ENCODE measurements around the gene WDR27.
A peak's percentile ranks its signal among the peaks of the same experiment; 100 is the strongest.
"Not testable (repeated sequence)": the region's sequence is repeated elsewhere in the genome, so short reads cannot be mapped to it uniquely, and the experiment has no call there.

WDR27 gene

DNA sequence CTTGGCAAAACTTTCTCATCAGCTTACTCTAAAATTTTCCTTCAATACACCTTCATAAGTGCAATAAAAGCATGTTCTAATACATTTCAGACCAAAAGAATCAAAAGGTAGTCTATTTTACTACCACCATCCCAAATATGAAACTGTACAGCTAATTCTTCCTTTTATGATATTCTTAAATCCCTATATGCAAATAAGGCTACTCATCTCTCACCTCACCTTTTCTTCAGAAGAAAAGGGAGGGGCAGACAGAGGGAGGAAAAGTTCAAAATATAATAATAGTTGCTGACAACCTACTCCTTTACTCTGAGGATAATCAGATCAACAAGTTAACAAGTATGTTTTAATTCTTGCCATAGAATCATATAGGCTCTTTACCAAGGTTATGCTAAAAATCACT is 7.5 kb upstream of the WDR27 start:
- no peak for DNase-seq

- no peak for DNase-seq
These were observed 5.9 kb upstream of the WDR27 start for GRCh38 chr6:169707772-169708171.

GRCh38 chr6:169702840-169703246 is 1.0 kb upstream of the WDR27 start:
- no peak for DNase-seq

GRCh38 chr6:169701311-169701953 is 397 bp downstream of the WDR27 start:
- peak; percentile 53 for DNase-seq

GRCh38 chr6:169700296-169700695 is 1.5 kb downstream of the WDR27 start:
- DNase-seq, result no peak

GRCh38 chr6:169697115-169697514 is 4.7 kb downstream of the WDR27 start:
- DNase-seq, result not testable (repeated sequence)

- DNase-seq, result no peak
These were observed 6.7 kb downstream of the WDR27 start for GRCh38 chr6:169695131-169695530.

GRCh38 chr6:169692516-169692915 is 9.3 kb downstream of the WDR27 start:
- DNase-seq, result no peak

DNA sequence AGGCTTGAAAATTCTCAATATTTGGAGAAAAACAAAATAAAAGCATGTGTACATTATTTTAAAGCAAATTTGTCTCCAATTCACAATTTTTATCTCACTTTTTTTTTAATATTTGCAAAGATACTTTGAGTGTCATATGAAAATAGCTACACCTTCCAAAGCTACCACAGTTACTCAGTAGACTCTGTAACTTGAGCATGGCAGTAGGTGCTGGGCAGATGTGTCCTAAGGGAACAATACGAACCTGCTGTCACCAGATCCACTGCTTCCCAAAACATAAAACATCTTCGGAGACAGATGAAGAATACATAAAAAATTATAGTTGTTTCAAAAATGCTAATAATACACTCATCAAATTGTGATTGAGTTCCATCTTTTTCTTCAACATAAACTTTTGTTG is 10.6 kb downstream of the WDR27 start:
- DNase-seq, result no peak

DNA sequence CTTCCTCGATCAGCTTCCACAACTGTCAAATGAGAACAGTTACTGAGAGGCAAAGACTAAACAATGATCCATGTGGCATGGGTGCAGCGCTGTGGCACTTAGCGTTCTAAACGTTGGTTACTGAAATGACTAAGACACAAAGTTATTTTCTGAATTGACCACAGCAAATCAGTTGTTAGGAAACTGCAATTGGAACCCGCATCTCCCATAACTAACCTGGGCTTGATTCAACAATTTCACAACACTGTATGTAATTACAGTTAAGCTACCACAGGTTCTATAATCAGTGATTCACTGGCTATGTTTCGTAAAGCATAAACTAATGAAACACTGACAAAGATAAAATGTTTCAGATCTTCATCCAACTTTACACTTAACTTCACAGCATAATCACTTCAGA is 12.5 kb downstream of the WDR27 start:
- no peak for DNase-seq

DNA sequence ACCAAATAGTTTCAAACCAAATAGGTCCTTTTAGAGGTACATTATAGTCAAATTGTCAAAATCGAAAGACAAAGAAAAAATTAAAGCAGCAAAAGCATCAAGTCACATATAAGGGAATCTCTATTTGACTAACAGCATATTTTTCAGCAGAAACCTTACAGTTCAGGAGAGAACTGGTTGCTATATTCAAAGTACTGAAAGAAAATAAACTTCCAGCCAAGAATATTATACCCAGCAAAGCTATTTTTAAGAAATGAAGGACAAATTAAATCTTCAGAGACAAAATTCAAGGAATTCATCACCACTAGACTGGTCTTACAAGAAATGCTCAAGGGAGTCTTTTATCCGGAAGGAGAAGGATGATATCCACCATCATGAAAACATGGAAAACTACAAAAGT is 16.0 kb downstream of the WDR27 start:
- no peak for DNase-seq

DNA sequence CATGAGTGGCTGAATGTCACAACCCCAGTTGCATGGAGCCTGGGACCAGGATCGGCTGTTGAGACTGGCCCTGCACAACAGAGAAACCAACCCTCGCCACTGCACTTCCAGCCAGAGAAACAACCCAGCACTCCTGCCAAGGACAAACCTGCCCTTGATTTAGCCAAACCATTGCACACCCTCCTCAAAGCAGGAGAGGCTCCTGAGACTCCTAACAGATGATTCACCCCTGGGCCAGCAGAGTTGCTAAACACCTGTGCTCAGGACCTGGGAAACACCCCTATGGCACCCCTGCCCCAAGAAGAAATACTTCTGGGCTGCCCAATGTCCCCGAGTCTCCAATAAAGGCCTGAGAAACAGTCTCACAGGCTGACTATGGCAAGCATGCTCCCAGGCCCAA is 17.8 kb downstream of the WDR27 start:
- DNase-seq, result no peak

DNA sequence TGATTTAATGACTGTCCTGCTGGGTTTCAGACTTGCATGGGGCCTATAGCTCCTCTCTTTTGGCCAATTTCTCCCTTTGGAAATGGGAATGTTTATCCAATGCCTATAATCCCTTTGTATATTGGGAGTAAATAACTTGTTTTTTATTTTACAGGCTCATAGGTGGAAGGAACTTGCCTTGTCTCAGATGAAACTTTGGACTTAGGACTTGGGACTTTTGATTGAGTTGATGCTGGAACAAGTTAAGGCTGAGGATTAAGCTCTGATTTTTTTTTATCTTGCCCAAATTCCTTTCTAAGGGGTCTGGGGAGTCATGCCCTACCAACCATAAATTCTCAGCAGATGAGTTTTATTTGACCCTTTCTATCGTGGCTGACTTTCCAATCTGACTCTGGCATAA is 23.5 kb downstream of the WDR27 start:
- DNase-seq, result no peak

GRCh38 chr6:169677096-169677495 is 24.7 kb downstream of the WDR27 start:
- no peak for DNase-seq

DNA sequence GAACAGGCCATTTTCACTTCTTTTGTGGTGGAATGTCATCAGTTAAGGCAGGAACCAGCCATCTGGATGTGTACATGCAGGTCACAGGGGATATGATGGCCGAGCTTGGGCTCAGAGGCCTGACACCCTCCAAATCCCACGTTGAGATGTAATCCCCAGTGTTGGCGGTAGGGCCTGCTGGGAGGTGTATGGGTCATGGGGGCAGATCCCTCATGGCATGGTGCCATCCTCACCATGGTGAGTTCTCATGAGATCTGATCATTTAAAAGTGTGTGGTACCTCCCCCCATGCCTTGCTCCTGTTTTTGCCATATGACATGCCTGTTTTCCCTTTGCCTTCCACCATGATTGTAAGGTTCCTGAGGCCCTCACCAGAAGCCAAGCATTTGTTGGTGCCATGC is 26.8 kb downstream of the WDR27 start:
- DNase-seq, result no peak

DNA sequence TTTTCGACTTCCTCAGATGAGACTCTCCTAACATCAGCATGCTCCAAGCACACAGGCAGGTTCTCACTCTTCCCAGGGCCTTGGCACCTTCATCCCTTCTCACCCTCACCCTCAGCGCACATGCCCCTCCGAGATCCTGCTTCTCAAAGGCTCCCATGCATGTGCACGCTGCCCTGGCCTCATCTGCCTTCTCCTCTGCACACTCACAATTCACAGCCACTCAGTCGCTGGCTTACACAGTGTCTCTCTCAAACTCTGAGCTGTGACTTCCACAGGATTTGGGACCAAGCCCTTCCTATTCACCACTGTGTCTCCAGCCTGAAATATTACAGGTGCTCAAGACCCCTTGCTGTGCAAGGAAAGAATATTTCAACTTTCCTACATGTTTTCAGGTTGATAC is 30.3 kb downstream of the WDR27 start:
- no peak for DNase-seq

DNA sequence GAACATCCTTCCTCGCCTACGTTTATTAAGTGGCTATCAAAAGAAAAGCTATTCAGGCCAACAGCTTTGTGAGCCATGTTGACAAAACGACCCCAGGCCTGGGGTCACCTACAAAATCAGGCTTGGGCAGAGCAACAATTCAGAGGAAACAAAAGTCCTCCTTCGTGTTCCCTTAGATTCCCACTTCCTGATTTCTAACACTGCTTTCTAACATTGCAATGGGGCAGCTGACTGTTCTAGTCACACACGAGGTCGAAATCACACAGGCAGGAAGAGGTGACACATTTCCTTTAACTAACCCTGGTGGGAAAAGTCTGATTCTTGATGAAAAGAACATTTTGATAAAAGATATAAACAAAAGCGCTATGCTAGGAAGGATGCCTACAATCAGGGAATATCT is 31.9 kb downstream of the WDR27 start:
- DNase-seq, result no peak

DNA sequence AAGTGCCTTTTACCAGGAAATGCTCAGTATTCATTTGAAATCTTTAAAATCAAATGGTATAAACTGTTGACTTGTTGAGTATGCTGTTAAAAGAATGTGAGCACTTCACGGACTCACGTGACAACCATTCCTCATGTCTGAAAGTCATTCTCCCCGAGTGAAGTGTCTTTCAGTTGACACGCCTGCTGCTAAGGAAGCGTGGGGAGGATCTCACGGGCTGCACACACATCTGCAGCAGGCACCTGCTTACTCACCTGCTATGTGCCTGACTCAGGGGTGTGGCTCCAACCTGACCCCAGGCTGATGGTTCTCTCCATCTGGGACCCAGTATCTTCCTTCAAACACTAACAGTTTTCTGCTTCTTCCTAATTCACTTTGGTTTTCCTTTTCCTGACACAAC is 32.7 kb downstream of the WDR27 start:
- no peak for DNase-seq

DNA sequence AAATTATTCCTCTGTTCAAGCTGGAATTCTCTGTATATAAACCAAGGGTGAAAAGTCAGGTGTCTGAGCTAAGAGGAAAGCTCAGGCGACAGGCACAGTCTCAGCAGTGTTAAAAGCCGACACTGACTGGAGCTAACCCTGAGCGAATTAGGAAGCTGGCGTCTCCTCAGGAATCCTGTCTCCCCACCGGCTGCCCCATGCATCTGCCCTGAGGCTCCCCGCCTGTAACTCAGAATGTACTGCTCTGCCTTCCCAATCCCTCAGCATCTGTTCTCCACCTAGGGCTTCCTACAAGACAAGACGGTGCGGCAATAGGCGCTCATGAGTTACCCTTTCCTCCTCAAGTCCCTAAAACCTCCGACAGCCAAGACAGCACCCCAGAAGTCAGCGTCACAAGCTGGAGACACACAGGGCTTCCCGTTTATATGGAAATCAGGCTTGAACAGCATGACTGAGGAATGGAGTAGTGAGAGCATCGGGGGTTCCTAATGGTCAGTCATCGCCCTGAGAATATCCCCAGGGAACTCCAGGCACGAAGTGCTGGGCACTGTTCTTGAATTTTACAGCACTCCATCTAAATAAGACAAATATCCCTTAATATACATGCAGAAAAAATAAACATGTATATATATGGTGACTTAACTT is 33.5 kb downstream of the WDR27 start:
- no peak for DNase-seq

DNA sequence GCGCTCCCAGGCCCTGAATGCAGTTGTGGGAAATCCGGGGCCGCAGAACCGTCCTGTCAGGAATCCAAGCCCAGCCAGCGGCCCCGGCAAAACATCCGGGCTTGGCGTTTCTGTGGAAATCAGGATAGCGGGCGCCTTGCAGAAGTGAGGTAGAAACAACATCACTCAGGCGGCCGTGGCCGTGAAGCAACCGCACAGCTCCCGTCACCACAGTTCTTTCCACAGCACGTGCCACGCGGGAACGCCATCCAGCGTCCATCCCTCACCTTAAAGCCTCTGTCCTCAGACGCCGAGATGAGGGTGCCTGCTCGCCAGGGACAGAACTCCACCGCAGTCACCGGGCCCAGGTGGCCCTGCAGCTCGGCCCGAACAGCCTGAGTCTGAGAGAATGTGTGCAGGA is 34.1 kb downstream of the WDR27 start:
- no peak for DNase-seq

DNA sequence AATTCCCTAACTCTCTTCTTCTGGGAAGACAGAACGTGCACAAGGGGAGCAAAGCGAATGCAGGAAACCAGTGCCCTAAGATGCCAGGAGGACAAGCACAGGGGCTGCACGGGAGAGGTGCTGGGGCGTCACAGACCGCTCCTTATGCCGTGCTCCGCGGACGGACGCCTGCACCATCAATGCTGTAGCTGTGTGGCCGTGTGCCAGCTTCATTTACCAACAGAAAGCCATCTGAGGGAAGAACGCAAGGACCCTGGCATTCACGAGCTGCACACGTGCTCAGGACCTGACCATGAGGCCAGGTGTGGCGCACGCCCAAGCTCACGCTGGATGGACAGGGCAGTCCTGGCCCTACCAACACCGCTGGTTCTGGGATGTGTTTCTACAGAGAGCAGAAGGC is 35.4 kb downstream of the WDR27 start:
- DNase-seq, result no peak

GRCh38 chr6:169665289-169665688 is 36.5 kb downstream of the WDR27 start:
- no peak for DNase-seq

DNA sequence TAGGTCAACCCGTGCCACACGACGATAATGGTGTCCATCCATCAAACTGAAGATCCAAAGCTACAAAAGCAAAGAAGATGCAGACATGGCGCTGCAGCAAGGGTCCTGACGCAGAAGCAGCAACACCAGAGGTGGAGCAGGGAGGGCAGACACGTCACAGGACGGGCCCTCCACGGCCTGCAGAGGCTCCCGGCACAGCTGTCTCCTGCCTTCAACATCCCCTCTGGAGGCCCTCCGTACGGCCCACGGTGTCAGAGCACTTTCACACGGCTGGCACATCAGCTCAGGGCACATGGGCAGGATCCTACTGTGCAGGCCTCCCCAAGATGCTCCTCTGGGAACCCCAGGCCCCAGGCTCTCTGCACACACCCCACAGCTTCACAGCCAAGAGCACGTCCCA is 37.6 kb downstream of the WDR27 start:
- no peak for DNase-seq

- DNase-seq, result no peak
These were observed 38.4 kb downstream of the WDR27 start for GRCh38 chr6:169663468-169663867.

DNA sequence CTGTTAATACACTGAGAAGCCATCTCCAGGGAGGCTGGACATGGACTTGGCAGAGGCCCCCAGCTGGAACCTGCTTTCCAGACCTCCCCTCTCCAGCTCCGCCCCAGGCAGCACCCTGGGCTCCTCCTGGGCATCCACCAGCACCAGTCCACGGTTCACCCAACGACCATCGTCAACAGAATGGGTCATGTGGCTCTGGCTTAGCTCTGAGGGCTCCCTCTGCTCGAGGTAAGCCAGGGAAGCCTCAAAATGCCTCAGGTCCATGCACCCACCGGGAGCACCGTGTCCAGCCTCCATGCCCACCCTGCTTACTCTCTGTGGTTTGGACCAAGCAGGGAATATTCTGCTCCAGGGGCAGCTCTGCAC is 40.5 kb downstream of the WDR27 start:
- no peak for DNase-seq

All from right forelimb (tissue), 1 donor.